Upper lobe of left lung (tissue), 6 donors: ENCODE results near the gene GDAP1L1. TPM values are rescaled to one million over a fixed set of nuclear protein-coding genes. Genes with fewer than 3 reads are reported as not detected.

Experiments used
- ATAC-seq, 2 donors: fragments of 200-7000 bp; cut with Tn5 transposase; one replicate each; pipeline ENCODE4 v1.9.1; 2022; ENCODE audit warnings: mild to moderate bottlenecking in 2 of 2, moderate library complexity in 2 of 2; ENCODE audit not compliant: low FRiP score in 2 of 2
- DNase-seq, 2 donors: peaks; one replicate each; pipeline ENCODE4 v3.0.0-alpha.2; 2019 to 2020
- H3K27ac ChIP-seq, 4 donors: fragments of 200-600 bp; sonication (generic); one replicate each; pipeline ENCODE4 v1.5.1; 2016 to 2019
- H3K27me3 ChIP-seq, 4 donors: fragments of 200-600 bp; sonication (generic); one replicate each; pipeline ENCODE4 v1.5.1; 2017 to 2019
- H3K36me3 ChIP-seq, 4 donors: fragments of 200-600 bp; sonication (generic); one replicate each; pipeline ENCODE4 v1.5.1; 2016 to 2019
- H3K4me1 ChIP-seq, 4 donors: fragments of 200-600 bp; sonication (generic); one replicate each; pipeline ENCODE4 v1.5.1; 2018 to 2019
- H3K4me3 ChIP-seq, 4 donors: fragments of 200-600 bp; sonication (generic); one replicate each; pipeline ENCODE4 v1.5.1; 2017 to 2019; ENCODE audit warnings: mild to moderate bottlenecking in 2 of 4, moderate library complexity in 1 of 4
- H3K9me3 ChIP-seq, 4 donors: fragments of 200-600 bp; sonication (generic); one replicate each; pipeline ENCODE4 v1.5.1; 2018 to 2019
- EP300 ChIP-seq, 4 donors: sonication (generic); formaldehyde crosslinking; IDR thresholded peaks; one replicate each; pipeline ENCODE4 v1.5.1; 2017; ENCODE audit warnings: antibody characterized with exemption in 4 of 4, control low read depth in 2 of 4
- POLR2A ChIP-seq, 4 donors: fragments of 450-650 bp; IDR thresholded peaks; one replicate each; pipeline ENCODE4 v1.5.1; 2016 to 2017; ENCODE audit warnings: antibody characterized with exemption in 4 of 4, mild to moderate bottlenecking in 2 of 4
- POLR2AphosphoS5 ChIP-seq, 2 donors: sonication (generic); formaldehyde crosslinking; IDR thresholded peaks; one replicate each; pipeline ENCODE4 v1.5.1; 2017; ENCODE audit warnings: antibody characterized with exemption in 2 of 2
- WGBS, 2 donors: methylation state at CpG; one replicate each; pipeline ENCODE4 v1.1.5; 2017 to 2018; 5-methylcytosine and 5-hydroxymethylcytosine counted together
- total RNA-seq, 6 donors: library from RNA; depleted of rRNA in 4 of 6; stranded (reverse); fragments of >200 nt in 4 of 6; gene quantifications; one replicate each; pipeline versions ENCODE4 v1.1.0 to v1.2.1, GENCODE V29; 2016 to 2021
- TF ChIP-seq, protein P1 (sequence below), 6 experiments: fragments of 450-650 bp in 4 of 6; fragments of 200-600 bp in 2 of 6; sonication (generic) in 2 of 6; IDR thresholded peaks; one replicate each; pipeline ENCODE4 v1.5.1; 2016 to 2019; ENCODE audit warnings: antibody characterized with exemption in 6 of 6
- donor health status: DM: no; HTN: no; CAD: no; lungs with moderate emphysema.
- donor health status: DM: no; HTN: yes; CAD: no; lungs with severe emphysema.

The GDAP1L1 gene
- total RNA-seq, 6 donors from 2014 or later: not detected

GRCh38 chr20:44221368-44221954 lies 25.6 kb upstream of the GDAP1L1 start:
- no peaks in the 10 kb centered on the region for H3K36me3 ChIP-seq
- no peak for ATAC-seq

DNA sequence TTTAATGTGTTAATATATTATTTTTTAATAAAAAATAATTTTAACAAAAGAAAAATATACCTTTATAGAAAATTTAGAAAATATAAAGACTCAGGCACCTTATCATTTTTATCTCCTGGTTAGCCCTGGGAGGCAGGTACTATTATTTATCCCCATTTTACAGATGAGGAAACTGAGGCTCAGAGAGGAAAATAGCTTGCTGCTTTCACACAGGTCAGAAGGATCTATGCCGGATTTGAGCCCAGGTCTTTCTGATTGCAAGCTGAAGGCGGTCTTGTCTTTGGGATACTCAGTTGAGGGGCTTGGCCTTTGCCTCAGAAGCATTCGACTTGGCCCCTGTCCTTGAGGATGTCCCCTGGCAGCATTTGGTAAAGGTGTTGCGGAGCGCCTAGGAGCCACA lies 25.1 kb upstream of the GDAP1L1 start:
- no peaks in the 10 kb centered on the region for H3K36me3 ChIP-seq
- H3K4me1 ChIP-seq: peaks cover 9 to 22% (median 11%) of the 10 kb centered on the region in 4 donors
- 98 to 99% methylated on average over 5 of the region's 5 CpGs for WGBS, 2 donors
- ATAC-seq: no peak
- no peak for DNase-seq
- TF ChIP-seq, protein P1, sequence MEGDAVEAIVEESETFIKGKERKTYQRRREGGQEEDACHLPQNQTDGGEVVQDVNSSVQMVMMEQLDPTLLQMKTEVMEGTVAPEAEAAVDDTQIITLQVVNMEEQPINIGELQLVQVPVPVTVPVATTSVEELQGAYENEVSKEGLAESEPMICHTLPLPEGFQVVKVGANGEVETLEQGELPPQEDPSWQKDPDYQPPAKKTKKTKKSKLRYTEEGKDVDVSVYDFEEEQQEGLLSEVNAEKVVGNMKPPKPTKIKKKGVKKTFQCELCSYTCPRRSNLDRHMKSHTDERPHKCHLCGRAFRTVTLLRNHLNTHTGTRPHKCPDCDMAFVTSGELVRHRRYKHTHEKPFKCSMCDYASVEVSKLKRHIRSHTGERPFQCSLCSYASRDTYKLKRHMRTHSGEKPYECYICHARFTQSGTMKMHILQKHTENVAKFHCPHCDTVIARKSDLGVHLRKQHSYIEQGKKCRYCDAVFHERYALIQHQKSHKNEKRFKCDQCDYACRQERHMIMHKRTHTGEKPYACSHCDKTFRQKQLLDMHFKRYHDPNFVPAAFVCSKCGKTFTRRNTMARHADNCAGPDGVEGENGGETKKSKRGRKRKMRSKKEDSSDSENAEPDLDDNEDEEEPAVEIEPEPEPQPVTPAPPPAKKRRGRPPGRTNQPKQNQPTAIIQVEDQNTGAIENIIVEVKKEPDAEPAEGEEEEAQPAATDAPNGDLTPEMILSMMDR (IDR thresholded peaks at IDR 0.05): no peak
- TF ChIP-seq POLR2AphosphoS5 (IDR thresholded peaks at IDR 0.05): no peak
- TF ChIP-seq EP300 (IDR thresholded peaks at IDR 0.05): no peak
- no peak for TF ChIP-seq POLR2A (IDR thresholded peaks at IDR 0.05)
- H3K27ac ChIP-seq: no peak overlapping the region
- no peaks in the 10 kb centered on the region for H3K9me3 ChIP-seq
- no peak overlapping the region for H3K4me3 ChIP-seq
- no peaks in the 10 kb centered on the region for H3K27me3 ChIP-seq

More at GRCh38 chr20:44221368-44221954, 25.6 kb upstream of the GDAP1L1 start:
- whole genome bisulfite sequencing, 2 donors: 93 to 94% methylated on average over 3 of the region's 3 CpGs
- Histone ChIP-seq H3K27me3 (no peaks in the 10 kb centered on the region), H3K4me3 (no peak overlapping the region), H3K9me3 (no peaks in the 10 kb centered on the region), H3K4me1 (peaks cover 9 to 22% (median 11%) of the 10 kb centered on the region in 4 donors), H3K27ac (no peak overlapping the region)
- TF ChIP-seq, protein P1 (IDR thresholded peaks at IDR 0.05): no peak
- TF ChIP-seq EP300 (IDR thresholded peaks at IDR 0.05) (no peak), POLR2AphosphoS5 (IDR thresholded peaks at IDR 0.05) (no peak), POLR2A (IDR thresholded peaks at IDR 0.05) (no peak)
- no peak for DNase-seq

- no peak for TF ChIP-seq EP300 (IDR thresholded peaks at IDR 0.05)
- TF ChIP-seq POLR2A (IDR thresholded peaks at IDR 0.05): no peak
- no peak for TF ChIP-seq POLR2AphosphoS5 (IDR thresholded peaks at IDR 0.05)
- TF ChIP-seq, protein P1 (IDR thresholded peaks at IDR 0.05): no peak
- no peaks in the 10 kb centered on the region for H3K9me3 ChIP-seq
- no peaks in the 10 kb centered on the region for H3K27me3 ChIP-seq
- no peak overlapping the region for H3K4me3 ChIP-seq
- no peaks in the 10 kb centered on the region for H3K36me3 ChIP-seq
- ATAC-seq (peak in 1 of 2 donors; percentile 39), DNase-seq (no peak)
- 75 to 77% methylated on average over 7 of the region's 7 CpGs for WGBS, 2 donors
- no peak overlapping the region for H3K27ac ChIP-seq
- H3K4me1 ChIP-seq: peaks cover 7 to 14% (median 10%) of the 10 kb centered on the region in 4 donors
Observed at GRCh38 chr20:44222633-44223368, 24.3 kb upstream of the GDAP1L1 start.

DNA sequence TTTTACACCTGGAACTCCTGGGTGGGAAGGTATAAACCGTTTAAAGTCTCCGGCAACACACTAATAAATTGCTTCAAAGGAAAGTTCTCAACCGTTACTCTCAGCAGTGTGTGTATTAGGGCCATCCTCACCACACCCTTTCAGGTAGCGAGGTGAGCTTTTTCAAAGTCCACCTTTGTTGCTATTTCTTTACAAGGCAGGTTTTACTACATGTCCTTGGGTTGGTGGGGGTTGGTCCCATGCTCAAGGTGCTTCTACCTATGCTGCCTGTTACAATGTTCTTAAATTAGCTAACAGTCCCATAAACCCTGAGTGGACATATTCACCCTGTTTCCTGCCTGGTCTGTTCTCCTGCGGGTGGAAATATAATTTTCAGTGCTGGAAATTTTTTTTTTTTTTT lies 23.4 kb upstream of the GDAP1L1 start:
- Histone ChIP-seq H3K4me1 (peaks cover 0 to 5% (median 3%) of the 10 kb centered on the region in 4 donors), H3K9me3 (no peaks in the 10 kb centered on the region), H3K4me3 (no peak overlapping the region), H3K27me3 (no peaks in the 10 kb centered on the region), H3K27ac (no peak overlapping the region), H3K36me3 (no peaks in the 10 kb centered on the region)
- no peak for DNase-seq
- 80 to 83% methylated on average over 5 of the region's 5 CpGs for WGBS, 2 donors
- TF ChIP-seq, protein P1 (IDR thresholded peaks at IDR 0.05): no peak
- TF ChIP-seq EP300 (IDR thresholded peaks at IDR 0.05) (no peak), POLR2A (IDR thresholded peaks at IDR 0.05) (no peak), POLR2AphosphoS5 (IDR thresholded peaks at IDR 0.05) (no peak)
- ATAC-seq: no peak
